Measurements from ENCODE around the gene SKAP2.

DNA sequence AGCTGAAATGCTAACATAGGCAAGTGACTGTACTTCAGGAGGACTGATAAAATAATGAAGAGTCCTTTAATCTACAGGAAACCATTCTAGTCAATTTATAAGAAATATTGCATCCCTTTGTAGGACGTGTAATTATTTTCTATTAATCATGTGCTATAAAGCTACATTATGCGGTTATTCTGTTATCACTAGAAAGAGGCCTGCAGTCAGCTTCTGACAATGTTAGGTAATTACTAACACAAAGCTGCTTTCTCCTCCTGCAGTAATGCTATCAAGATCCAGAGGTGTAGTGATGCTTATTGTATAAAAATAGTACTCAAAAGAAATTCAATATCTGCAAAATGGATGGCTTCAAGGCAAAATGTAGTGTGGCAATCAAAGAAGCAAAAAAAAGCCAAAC is 191.1 kb downstream of the SKAP2 start:
- TF ChIP-seq POLR2A (IDR thresholded peaks at IDR 0.05; ENCODE audit: low read length) = no peak
- TF ChIP-seq GATA1 (IDR thresholded peaks at IDR 0.05; ENCODE audit: low read depth, low read length) = no peak

All from erythroblast (primary cell).